ENCODE data around the gene EIF5.

The EIF5 gene

GRCh38 chr14:103304706-103305105 lies 29.3 kb upstream of the EIF5 start:
- Histone ChIP-seq H3K9me2 (replicated peaks; ENCODE audit: control insufficient read depth, low read length) (no peaks in the 10 kb centered on the region), H3K4me2 (ENCODE audit: low read length) (no peak overlapping the region), H3K4me3 (ENCODE audit: low read length) (no peak overlapping the region), H3K27me3 (ENCODE audit: control insufficient read depth, low read length) (peaks cover 14% of the 10 kb centered on the region), H3K4me1 (ENCODE audit: control insufficient read depth, low read length) (no peaks in the 10 kb centered on the region), H4K20me1 (ENCODE audit: control insufficient read depth, insufficient read depth, low read depth, low read length) (no peaks in the 10 kb centered on the region), H3F3A (ENCODE audit: control insufficient read depth, insufficient read depth) (no peaks in the 10 kb centered on the region), H3K36me3 (ENCODE audit: control insufficient read depth, low read length) (no peaks in the 10 kb centered on the region), H3K27ac (ENCODE audit: low read depth, low read length) (no peak overlapping the region), H3K79me2 (ENCODE audit: control insufficient read depth, low read length) (no peaks in the 10 kb centered on the region), H3K9me3 (ENCODE audit: control insufficient read depth, insufficient read depth, low read length) (no peaks in the 10 kb centered on the region)
- TF ChIP-seq CTCF (IDR thresholded peaks at IDR 0.05; ENCODE audit: low read depth, low read length, poor library complexity, severe bottlenecking) (no peak), EZH2phosphoT487 (IDR thresholded peaks at IDR 0.05; ENCODE audit: borderline replicate concordance, low read length) (no peak)

- Histone ChIP-seq H3K36me3 (ENCODE audit: control insufficient read depth, low read length) (no peaks in the 10 kb centered on the region), H3K27me3 (ENCODE audit: control insufficient read depth, low read length) (peaks cover 17% of the 10 kb centered on the region), H3K79me2 (ENCODE audit: control insufficient read depth, low read length) (no peaks in the 10 kb centered on the region), H3F3A (ENCODE audit: control insufficient read depth, insufficient read depth) (no peaks in the 10 kb centered on the region), H3K27ac (ENCODE audit: low read depth, low read length) (no peak overlapping the region), H3K4me2 (ENCODE audit: low read length) (no peak overlapping the region), H3K9me3 (ENCODE audit: control insufficient read depth, insufficient read depth, low read length) (no peaks in the 10 kb centered on the region), H4K20me1 (ENCODE audit: control insufficient read depth, insufficient read depth, low read depth, low read length) (no peaks in the 10 kb centered on the region), H3K4me1 (ENCODE audit: control insufficient read depth, low read length) (no peaks in the 10 kb centered on the region), H3K9me2 (replicated peaks; ENCODE audit: control insufficient read depth, low read length) (no peaks in the 10 kb centered on the region), H3K4me3 (ENCODE audit: low read length) (no peak overlapping the region)
- TF ChIP-seq EZH2phosphoT487 (IDR thresholded peaks at IDR 0.05; ENCODE audit: borderline replicate concordance, low read length) (no peak), CTCF (IDR thresholded peaks at IDR 0.05; ENCODE audit: low read depth, low read length, poor library complexity, severe bottlenecking) (no peak)
These were observed 25.1 kb upstream of the EIF5 start for GRCh38 chr14:103308717-103309616.

- Histone ChIP-seq H3F3A (ENCODE audit: control insufficient read depth, insufficient read depth) (no peaks in the 10 kb centered on the region), H3K79me2 (ENCODE audit: control insufficient read depth, low read length) (no peaks in the 10 kb centered on the region), H3K9me3 (ENCODE audit: control insufficient read depth, insufficient read depth, low read length) (no peaks in the 10 kb centered on the region), H4K20me1 (ENCODE audit: control insufficient read depth, insufficient read depth, low read depth, low read length) (no peaks in the 10 kb centered on the region), H3K36me3 (ENCODE audit: control insufficient read depth, low read length) (no peaks in the 10 kb centered on the region), H3K9me2 (replicated peaks; ENCODE audit: control insufficient read depth, low read length) (no peaks in the 10 kb centered on the region), H3K27me3 (ENCODE audit: control insufficient read depth, low read length) (peaks cover 8% of the 10 kb centered on the region), H3K27ac (ENCODE audit: low read depth, low read length) (no peak overlapping the region), H3K4me1 (ENCODE audit: control insufficient read depth, low read length) (no peaks in the 10 kb centered on the region), H3K4me3 (ENCODE audit: low read length) (no peak overlapping the region), H3K4me2 (ENCODE audit: low read length) (no peak overlapping the region)
- TF ChIP-seq EZH2phosphoT487 (IDR thresholded peaks at IDR 0.05; ENCODE audit: borderline replicate concordance, low read length) (no peak), CTCF (IDR thresholded peaks at IDR 0.05; ENCODE audit: low read depth, low read length, poor library complexity, severe bottlenecking) (no peak)
These were observed 23.4 kb upstream of the EIF5 start for GRCh38 chr14:103310576-103311095.
